ENCODE measurements around the gene EHMT2.

Gene EHMT2

DNA sequence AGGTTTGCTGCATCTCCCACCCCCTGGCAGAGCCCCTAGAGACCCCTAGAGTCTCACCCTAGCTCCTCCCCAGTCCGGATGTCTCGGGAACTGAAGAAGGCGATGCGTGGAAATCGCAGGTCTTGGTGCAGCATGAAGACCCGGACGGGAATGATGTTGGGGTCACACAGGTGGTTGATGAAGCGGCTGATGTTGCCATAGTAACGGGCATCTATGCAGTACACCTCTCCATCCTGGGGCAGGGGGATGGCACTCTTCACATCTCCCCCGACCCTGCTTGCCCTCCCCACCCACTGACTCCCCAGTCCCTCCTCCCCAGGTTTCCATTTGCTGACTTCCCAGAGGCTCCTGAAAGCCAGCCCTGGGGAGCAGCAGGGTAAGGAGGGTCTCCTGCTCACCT, 16.9 kb downstream of the EHMT2 start:
- Histone ChIP-seq H3K4me1 (ENCODE audit: low read length) (no peaks in the 10 kb centered on the region), H3K9me3 (ENCODE audit: insufficient read depth, low read length) (no peaks in the 10 kb centered on the region), H3K4me2 (ENCODE audit: low read length) (no peak overlapping the region), H3K36me3 (replicated peaks; ENCODE audit: low read depth, low read length) (peaks cover 3% of the 10 kb centered on the region), H3K27me3 (ENCODE audit: low read depth, low read length) (no peaks in the 10 kb centered on the region), H2AFZ (ENCODE audit: low read depth, low read length) (no peak overlapping the region), H3K27ac (ENCODE audit: low read length) (no peak overlapping the region), H3K9ac (ENCODE audit: low read length) (no peak overlapping the region), H3K79me2 (ENCODE audit: low read length) (no peaks in the 10 kb centered on the region), H4K20me1 (ENCODE audit: insufficient read depth, low read length) (no peaks in the 10 kb centered on the region), H3K4me3 (ENCODE audit: low read length) (no peak overlapping the region)
- TF ChIP-seq EZH2phosphoT487 (IDR thresholded peaks at IDR 0.05; ENCODE audit: low read depth) = no peak
- TF ChIP-seq, protein P1, sequence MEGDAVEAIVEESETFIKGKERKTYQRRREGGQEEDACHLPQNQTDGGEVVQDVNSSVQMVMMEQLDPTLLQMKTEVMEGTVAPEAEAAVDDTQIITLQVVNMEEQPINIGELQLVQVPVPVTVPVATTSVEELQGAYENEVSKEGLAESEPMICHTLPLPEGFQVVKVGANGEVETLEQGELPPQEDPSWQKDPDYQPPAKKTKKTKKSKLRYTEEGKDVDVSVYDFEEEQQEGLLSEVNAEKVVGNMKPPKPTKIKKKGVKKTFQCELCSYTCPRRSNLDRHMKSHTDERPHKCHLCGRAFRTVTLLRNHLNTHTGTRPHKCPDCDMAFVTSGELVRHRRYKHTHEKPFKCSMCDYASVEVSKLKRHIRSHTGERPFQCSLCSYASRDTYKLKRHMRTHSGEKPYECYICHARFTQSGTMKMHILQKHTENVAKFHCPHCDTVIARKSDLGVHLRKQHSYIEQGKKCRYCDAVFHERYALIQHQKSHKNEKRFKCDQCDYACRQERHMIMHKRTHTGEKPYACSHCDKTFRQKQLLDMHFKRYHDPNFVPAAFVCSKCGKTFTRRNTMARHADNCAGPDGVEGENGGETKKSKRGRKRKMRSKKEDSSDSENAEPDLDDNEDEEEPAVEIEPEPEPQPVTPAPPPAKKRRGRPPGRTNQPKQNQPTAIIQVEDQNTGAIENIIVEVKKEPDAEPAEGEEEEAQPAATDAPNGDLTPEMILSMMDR (IDR thresholded peaks at IDR 0.05; ENCODE audit: low read depth, low read length) = no peak

DNA sequence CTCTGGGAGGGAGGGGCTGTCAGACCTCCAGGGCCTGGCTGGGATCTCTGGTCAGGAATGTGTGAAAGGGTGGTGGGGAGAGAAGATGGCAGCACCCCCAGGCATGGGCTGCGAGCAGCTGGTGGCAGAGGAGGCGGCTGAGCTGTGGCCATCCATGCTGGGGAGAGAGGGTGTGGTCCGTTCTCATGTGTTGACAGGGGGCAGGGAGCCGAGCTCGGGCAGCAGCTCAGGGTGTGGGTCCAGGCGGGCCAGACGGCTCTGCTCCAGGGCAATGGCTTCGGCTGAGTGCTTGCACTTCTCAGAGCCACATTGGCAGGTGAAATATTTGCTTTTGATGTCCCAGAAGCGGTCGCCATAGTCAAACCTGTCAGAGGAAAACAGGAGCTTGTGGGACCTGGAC, 17.6 kb downstream of the EHMT2 start:
- H3K79me2 ChIP-seq (ENCODE audit: low read length) = no peaks in the 10 kb centered on the region

DNA sequence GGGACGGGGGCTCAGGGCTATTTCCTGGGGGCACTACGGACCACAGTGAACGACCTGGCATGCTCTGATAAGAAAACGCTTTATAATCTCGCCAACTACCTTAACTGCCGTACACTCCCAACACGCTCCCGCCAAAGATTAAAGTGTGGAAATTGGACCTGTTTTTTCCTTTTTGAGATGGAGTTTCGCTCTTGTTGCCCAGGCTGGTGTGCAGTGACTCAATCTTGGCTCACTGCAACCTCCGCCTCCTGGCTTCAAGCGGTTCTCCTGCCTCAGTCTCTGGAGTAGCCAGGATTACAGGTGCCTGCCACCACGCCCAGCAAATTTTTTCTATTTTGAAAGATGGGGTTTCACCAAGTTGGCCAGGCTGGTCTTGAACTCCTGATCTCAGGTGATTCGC, 18.4 kb downstream of the EHMT2 start:
- Histone ChIP-seq H3K9ac (ENCODE audit: low read length) (no peak overlapping the region), H3K4me1 (ENCODE audit: low read length) (no peaks in the 10 kb centered on the region), H3K4me2 (ENCODE audit: low read length) (no peak overlapping the region), H3K36me3 (replicated peaks; ENCODE audit: low read depth, low read length) (peaks cover 3% of the 10 kb centered on the region), H3K9me3 (ENCODE audit: insufficient read depth, low read length) (no peaks in the 10 kb centered on the region), H2AFZ (ENCODE audit: low read depth, low read length) (no peak overlapping the region), H3K79me2 (ENCODE audit: low read length) (no peaks in the 10 kb centered on the region), H3K27ac (ENCODE audit: low read length) (no peak overlapping the region), H3K4me3 (ENCODE audit: low read length) (no peak overlapping the region), H3K27me3 (ENCODE audit: low read depth, low read length) (no peaks in the 10 kb centered on the region), H4K20me1 (ENCODE audit: insufficient read depth, low read length) (no peaks in the 10 kb centered on the region)
- TF ChIP-seq EZH2phosphoT487 (IDR thresholded peaks at IDR 0.05; ENCODE audit: low read depth) = no peak
- TF ChIP-seq, protein P1 (IDR thresholded peaks at IDR 0.05; ENCODE audit: low read depth, low read length) = no peak

More for the DNA sequence above, 17.6 kb downstream of the EHMT2 start:
- H3K9me3 ChIP-seq (ENCODE audit: insufficient read depth, low read length) = no peaks in the 10 kb centered on the region
- H2AFZ ChIP-seq (ENCODE audit: low read depth, low read length) = no peak overlapping the region
- no peak overlapping the region for H3K27ac ChIP-seq (ENCODE audit: low read length)
- TF ChIP-seq EZH2phosphoT487 (IDR thresholded peaks at IDR 0.05; ENCODE audit: low read depth) = no peak
- TF ChIP-seq, protein P1 (IDR thresholded peaks at IDR 0.05; ENCODE audit: low read depth, low read length) = no peak
- no peak overlapping the region for H3K4me2 ChIP-seq (ENCODE audit: low read length)
- no peaks in the 10 kb centered on the region for H4K20me1 ChIP-seq (ENCODE audit: insufficient read depth, low read length)
- no peak overlapping the region for H3K9ac ChIP-seq (ENCODE audit: low read length)
- no peaks in the 10 kb centered on the region for H3K4me1 ChIP-seq (ENCODE audit: low read length)
- no peaks in the 10 kb centered on the region for H3K27me3 ChIP-seq (ENCODE audit: low read depth, low read length)
- no peak overlapping the region for H3K4me3 ChIP-seq (ENCODE audit: low read length)
- peaks cover 3% of the 10 kb centered on the region for H3K36me3 ChIP-seq (replicated peaks; ENCODE audit: low read depth, low read length)

GRCh38 chr6:31878726-31879125, 18.8 kb downstream of the EHMT2 start, which contains the start of gene SLC44A4:
TSS of gene SLC44A4 (minus strand) at chr6:31878997. CDS start at chr6:31878980, 17 bp downstream.
- no peak within 1 kb of the TSS for H3K27ac ChIP-seq (ENCODE audit: low read length)
- H4K20me1 ChIP-seq (ENCODE audit: insufficient read depth, low read length) = no peaks in the 10 kb centered on the region

More at GRCh38 chr6:31878726-31879125, 18.8 kb downstream of the EHMT2 start, which contains the start of gene SLC44A4:
- Histone ChIP-seq H3K4me1 (ENCODE audit: low read length) (no peaks in the 10 kb centered on the region), H3K27me3 (ENCODE audit: low read depth, low read length) (no peaks in the 10 kb centered on the region), H3K9ac (ENCODE audit: low read length) (no peak within 1 kb of the TSS), H3K4me2 (ENCODE audit: low read length) (no peak within 1 kb of the TSS), H3K9me3 (ENCODE audit: insufficient read depth, low read length) (no peaks in the 10 kb centered on the region), H3K36me3 (replicated peaks; ENCODE audit: low read depth, low read length) (peaks cover 3% of the 10 kb centered on the region), H3K4me3 (ENCODE audit: low read length) (no peak within 1 kb of the TSS), H2AFZ (ENCODE audit: low read depth, low read length) (no peak within 1 kb of the TSS), H3K79me2 (ENCODE audit: low read length) (no peaks in the 10 kb centered on the region)
- TF ChIP-seq EZH2phosphoT487 (IDR thresholded peaks at IDR 0.05; ENCODE audit: low read depth) = no peak
- TF ChIP-seq, protein P1 (IDR thresholded peaks at IDR 0.05; ENCODE audit: low read depth, low read length) = no peak

Measured in OCI-LY3 (cell line).